Mesendoderm (in vitro differentiated cells): ENCODE measurements around the gene YPEL2.

ENCODE experiments used
- DNase-seq: peaks from one replicate; pipeline ENCODE4 v3.0.0; 2013
- H2AK5ac ChIP-seq: 2 replicates; pipeline ENCODE4 v1.6.1; 2013; ENCODE audit warnings: low read length, inconsistent platforms
- H2BK120ac ChIP-seq: 2 replicates; pipeline ENCODE4 v1.6.1; 2013; ENCODE audit warnings: low read depth, mild to moderate bottlenecking, low read length, moderate library complexity, mixed read lengths
- H2BK15ac ChIP-seq: replicated peaks from 2 replicates; pipeline ENCODE4 v1.6.1; 2013; ENCODE audit warnings: low read depth, mild to moderate bottlenecking, moderate library complexity
- H2BK5ac ChIP-seq: 2 replicates; pipeline ENCODE4 v1.6.1; 2013; ENCODE audit warnings: low read length, inconsistent platforms
- H3K18ac ChIP-seq: 2 replicates; pipeline ENCODE4 v1.6.1; 2013; ENCODE audit warnings: mild to moderate bottlenecking, low read length, mixed read lengths
- H3K23ac ChIP-seq: one replicate; pipeline ENCODE4 v1.6.1; 2013; ENCODE audit warnings: low read length
- H3K27ac ChIP-seq: 2 replicates; pipeline ENCODE4 v1.5.1; 2013; ENCODE audit warnings: low read depth, mild to moderate bottlenecking, inconsistent platforms, low read length, moderate library complexity
- H3K27me3 ChIP-seq: 2 replicates; pipeline ENCODE4 v1.6.1; 2013; ENCODE audit warnings: low read length, control low read depth, mild to moderate bottlenecking, inconsistent platforms; ENCODE audit not compliant: insufficient read depth, poor library complexity
- H3K36me3 ChIP-seq: 2 replicates; pipeline ENCODE4 v1.6.1; 2013; ENCODE audit warnings: low read length, inconsistent platforms; ENCODE audit not compliant: control insufficient read depth, insufficient read depth
- H3K4ac ChIP-seq: one replicate; pipeline ENCODE4 v1.6.1; 2013; ENCODE audit warnings: low read depth, mild to moderate bottlenecking, low read length, moderate library complexity
- H3K4me1 ChIP-seq: 2 replicates; pipeline ENCODE4 v1.6.1; 2013; ENCODE audit warnings: low read depth, low read length, inconsistent platforms; ENCODE audit not compliant: control insufficient read depth
- H3K4me2 ChIP-seq: 2 replicates; pipeline ENCODE4 v1.6.1; 2013; ENCODE audit warnings: low read length
- H3K4me3 ChIP-seq: 2 replicates; pipeline ENCODE4 v1.5.1; 2013; ENCODE audit warnings: mild to moderate bottlenecking, low read length
- H3K56ac ChIP-seq: one replicate; pipeline ENCODE4 v1.6.1; 2013; ENCODE audit warnings: low read length
- H3K79me1 ChIP-seq: 2 replicates; pipeline ENCODE4 v1.6.1; 2013; ENCODE audit warnings: low read length, inconsistent platforms
- H3K79me2 ChIP-seq: 2 replicates; pipeline ENCODE4 v1.6.1; 2013; ENCODE audit warnings: mild to moderate bottlenecking, low read length; ENCODE audit not compliant: control insufficient read depth, insufficient read depth
- H3K9ac ChIP-seq: 2 replicates; pipeline ENCODE4 v1.6.1; 2013; ENCODE audit warnings: low read length, inconsistent platforms
- H4K5ac ChIP-seq: one replicate; pipeline ENCODE4 v1.6.1; 2013; ENCODE audit warnings: low read length
- H4K8ac ChIP-seq: one replicate; pipeline ENCODE4 v1.6.1; 2013; ENCODE audit warnings: low read depth, mild to moderate bottlenecking, control low read depth, low read length, moderate library complexity
- WGBS: extraction: QIAGEN DNeasy Blood & Tissue Kit; methylation state at CpG from one replicate; pipeline ENCODE4 v1.1.7; 2013; ENCODE audit warnings: low lambda C conversion rate, missing lambda C conversion rate; ENCODE audit not compliant: insufficient coverage; ENCODE audit errors: extremely low coverage; 5-methylcytosine and 5-hydroxymethylcytosine counted together

YPEL2 gene

DNA sequence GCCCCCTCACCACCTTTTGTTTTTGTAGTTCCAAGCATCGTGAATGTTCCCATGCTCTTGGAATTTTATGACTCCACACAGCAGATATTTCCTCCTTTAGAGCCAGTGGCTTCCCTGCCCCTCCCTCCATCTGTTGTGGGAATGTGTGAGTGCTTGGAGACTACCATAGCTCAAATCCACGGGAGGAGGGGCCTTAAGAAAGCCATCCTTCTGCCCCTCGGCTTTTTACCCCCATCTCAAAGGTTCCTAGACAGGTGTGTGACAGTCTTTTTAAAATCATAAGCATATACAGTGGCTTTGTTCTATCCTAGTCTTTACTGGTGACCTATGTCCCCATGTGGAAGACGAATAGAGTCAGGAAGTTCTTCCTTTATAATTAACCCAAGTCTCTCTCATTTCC is 47.2 kb downstream of the YPEL2 start:
- Histone ChIP-seq H3K18ac (no peak overlapping the region), H2BK5ac (no peak overlapping the region), H3K79me2 (no peaks in the 10 kb centered on the region), H3K36me3 (no peaks in the 10 kb centered on the region), H3K9ac (no peak overlapping the region), H3K4ac (no peak overlapping the region), H3K23ac (no peak overlapping the region), H3K27me3 (no peaks in the 10 kb centered on the region), H2BK15ac (no peak overlapping the region), H2AK5ac (no peak overlapping the region), H4K8ac (no peak overlapping the region), H3K4me2 (no peak overlapping the region), H3K4me3 (no peak overlapping the region), H4K5ac (no peak overlapping the region), H3K27ac (peak overlapping the region; percentile 2), H3K4me1 (peaks cover 4% of the 10 kb centered on the region), H2BK120ac (no peak overlapping the region), H3K79me1 (no peaks in the 10 kb centered on the region), H3K56ac (no peak overlapping the region)
- peak; percentile 93 for DNase-seq
- no CpG with 5 or more reads among the region's 4 CpGs for WGBS

DNA sequence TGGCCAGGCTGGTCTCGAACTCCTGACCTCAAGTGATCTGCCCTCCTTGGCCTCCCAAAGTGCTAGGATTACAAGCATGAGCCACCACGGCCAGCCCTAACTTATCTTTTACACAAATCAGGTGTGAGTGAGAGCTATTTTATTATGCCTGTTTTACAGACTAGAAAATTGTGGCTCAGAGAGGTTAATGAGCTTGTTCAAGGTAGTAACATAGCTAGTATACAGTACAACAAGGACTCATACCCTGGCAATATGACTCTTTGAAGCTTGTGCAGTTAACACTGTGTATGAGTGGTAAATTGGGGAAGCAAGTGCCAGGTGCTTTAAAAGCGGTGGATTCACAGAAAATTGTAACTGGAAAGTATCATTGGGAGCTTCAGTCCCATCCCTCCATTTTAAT is 49.0 kb downstream of the YPEL2 start:
- Histone ChIP-seq H2BK5ac (no peak overlapping the region), H3K23ac (no peak overlapping the region), H3K36me3 (no peaks in the 10 kb centered on the region), H2BK15ac (no peak overlapping the region), H3K4me3 (no peak overlapping the region), H3K4me2 (no peak overlapping the region), H3K4ac (no peak overlapping the region), H3K9ac (no peak overlapping the region), H4K5ac (no peak overlapping the region), H3K56ac (no peak overlapping the region), H3K18ac (no peak overlapping the region), H4K8ac (no peak overlapping the region), H3K4me1 (peaks cover 4% of the 10 kb centered on the region), H2AK5ac (no peak overlapping the region), H3K79me1 (no peaks in the 10 kb centered on the region), H3K27me3 (no peaks in the 10 kb centered on the region), H2BK120ac (no peak overlapping the region), H3K27ac (no peak overlapping the region), H3K79me2 (no peaks in the 10 kb centered on the region)
- no CpG with 5 or more reads among the region's 3 CpGs for WGBS
- DNase-seq: no peak

- Histone ChIP-seq H4K5ac (no peak overlapping the region), H3K18ac (no peak overlapping the region), H4K8ac (no peak overlapping the region), H3K27me3 (no peaks in the 10 kb centered on the region), H2BK5ac (no peak overlapping the region), H2BK120ac (no peak overlapping the region), H3K4ac (no peak overlapping the region), H2BK15ac (no peak overlapping the region), H3K9ac (no peak overlapping the region), H2AK5ac (no peak overlapping the region), H3K79me2 (no peaks in the 10 kb centered on the region), H3K27ac (no peak overlapping the region), H3K36me3 (no peaks in the 10 kb centered on the region), H3K4me2 (no peak overlapping the region), H3K23ac (no peak overlapping the region), H3K4me1 (peaks cover 4% of the 10 kb centered on the region), H3K79me1 (no peaks in the 10 kb centered on the region), H3K56ac (no peak overlapping the region), H3K4me3 (no peak overlapping the region)
- WGBS: no CpG with 5 or more reads among the region's 8 CpGs
- DNase-seq: no peak
These were observed 50.5 kb downstream of the YPEL2 start for GRCh38 chr17:59381716-59382570.

- no peak overlapping the region for H2BK5ac ChIP-seq
- H4K5ac ChIP-seq: no peak overlapping the region
- H3K36me3 ChIP-seq: no peaks in the 10 kb centered on the region
- WGBS: no CpG with 5 or more reads among the region's 4 CpGs
- H3K27ac ChIP-seq: no peak overlapping the region
- H3K4me1 ChIP-seq: peaks cover 4% of the 10 kb centered on the region
- no peaks in the 10 kb centered on the region for H3K27me3 ChIP-seq
- H4K8ac ChIP-seq: no peak overlapping the region
- no peak overlapping the region for H2BK15ac ChIP-seq
- no peak overlapping the region for H3K23ac ChIP-seq
- no peak overlapping the region for H2AK5ac ChIP-seq
- H3K4me3 ChIP-seq: no peak overlapping the region
- no peak overlapping the region for H3K4me2 ChIP-seq
- no peak overlapping the region for H3K18ac ChIP-seq
- H3K79me2 ChIP-seq: no peaks in the 10 kb centered on the region
- no peak overlapping the region for H2BK120ac ChIP-seq
- H3K9ac ChIP-seq: no peak overlapping the region
- no peaks in the 10 kb centered on the region for H3K79me1 ChIP-seq
- no peak overlapping the region for H3K56ac ChIP-seq
- no peak for DNase-seq
- no peak overlapping the region for H3K4ac ChIP-seq
These were observed 52.4 kb downstream of the YPEL2 start for GRCh38 chr17:59383893-59384292.

DNA sequence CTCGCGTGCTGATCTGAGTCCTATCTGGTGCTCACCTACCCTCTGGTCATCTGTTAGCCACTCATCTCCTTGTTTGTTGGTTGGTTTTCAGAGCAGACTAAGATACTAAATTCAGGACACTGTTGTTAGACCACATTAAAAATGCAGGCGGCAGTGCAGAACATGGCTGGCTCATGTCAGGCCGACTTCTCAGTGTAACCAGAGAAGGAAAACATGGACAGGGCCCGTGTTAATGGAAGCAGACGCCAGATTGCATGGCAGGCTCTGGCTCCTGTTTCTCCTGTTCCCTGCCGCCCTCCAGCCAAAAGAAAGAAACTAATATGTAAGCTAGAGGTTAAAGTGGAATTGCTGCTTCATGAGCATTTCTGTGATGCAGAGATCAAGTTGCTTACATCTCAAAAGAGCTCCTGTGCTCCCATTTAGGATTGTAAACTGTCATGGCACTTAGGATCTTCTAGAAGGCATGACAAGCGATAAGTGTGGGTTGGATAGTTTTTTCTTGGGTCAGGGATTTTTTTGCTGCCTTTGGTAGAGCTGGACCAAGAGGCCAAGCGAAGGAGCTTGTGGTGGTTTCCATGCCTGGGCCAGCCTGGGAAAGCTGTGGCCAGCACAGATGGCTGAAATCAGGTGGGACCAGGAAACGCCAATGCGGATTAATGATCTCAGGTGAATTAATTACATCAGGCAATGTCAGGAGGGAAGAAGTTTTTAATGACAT is 56.1 kb downstream of the YPEL2 start:
- H3K27ac ChIP-seq: no peak overlapping the region
- H3K27me3 ChIP-seq: no peaks in the 10 kb centered on the region
- H3K79me1 ChIP-seq: no peaks in the 10 kb centered on the region

More for the DNA sequence above, 56.1 kb downstream of the YPEL2 start:
- Histone ChIP-seq H3K56ac (no peak overlapping the region), H4K5ac (no peak overlapping the region), H3K23ac (no peak overlapping the region), H3K18ac (no peak overlapping the region), H3K9ac (no peak overlapping the region), H2BK15ac (no peak overlapping the region), H2BK120ac (no peak overlapping the region), H3K79me2 (no peaks in the 10 kb centered on the region), H2BK5ac (no peak overlapping the region), H2AK5ac (no peak overlapping the region), H3K4ac (no peak overlapping the region), H3K4me1 (no peaks in the 10 kb centered on the region), H3K4me3 (no peak overlapping the region), H4K8ac (no peak overlapping the region), H3K36me3 (no peaks in the 10 kb centered on the region), H3K4me2 (no peak overlapping the region)
- no peak for DNase-seq
- WGBS: no CpG with 5 or more reads among the region's 11 CpGs
